T-helper 2 cell treated with Interferon-gamma antibody and Interleukin-4, amounts not matched to agents 5 μg/mL and 100 μg/mL, for 36 hours (primary cell): ENCODE results near the gene EDN1.

ENCODE experiments used
- DNase-seq: peaks from one replicate; pipeline ENCODE4 v3.0.0; 2021; ENCODE audit warnings: low spot score
- H3K27ac Mint-ChIP-seq: one replicate; pipeline ENCODE4 v1.8.0; 2021; ENCODE audit warnings: mild to moderate bottlenecking, mixed read lengths
- H3K27me3 Mint-ChIP-seq: one replicate; pipeline ENCODE4 v1.8.0; 2021; ENCODE audit warnings: low read depth, mixed read lengths
- H3K36me3 Mint-ChIP-seq: one replicate; pipeline ENCODE4 v1.8.0; 2021; ENCODE audit warnings: low read depth, mixed read lengths
- H3K4me1 Mint-ChIP-seq: one replicate; pipeline ENCODE4 v1.8.0; 2021; ENCODE audit warnings: low read depth, mixed read lengths
- H3K4me3 Mint-ChIP-seq: one replicate; pipeline ENCODE4 v1.8.0; 2022; ENCODE audit warnings: mild to moderate bottlenecking, moderate library complexity, mixed read lengths
- H3K9me3 Mint-ChIP-seq: one replicate; pipeline ENCODE4 v1.8.0; 2021; ENCODE audit warnings: mixed read lengths

EDN1 gene

GRCh38 chr6:12344961-12345693 lies 55.0 kb downstream of the EDN1 start:
- peaks cover 5% of the 10 kb centered on the region for H3K27me3 Mint-ChIP-seq

GRCh38 chr6:12345694-12346058 lies 55.5 kb downstream of the EDN1 start:
- no peak overlapping the region for H3K27ac Mint-ChIP-seq
- no peaks in the 10 kb centered on the region for H3K4me1 Mint-ChIP-seq
- no peaks in the 10 kb centered on the region for H3K36me3 Mint-ChIP-seq
- no peak overlapping the region for H3K4me3 Mint-ChIP-seq
- no peaks in the 10 kb centered on the region for H3K9me3 Mint-ChIP-seq
- peaks cover 5% of the 10 kb centered on the region for H3K27me3 Mint-ChIP-seq
- DNase-seq: no peak

More at GRCh38 chr6:12344961-12345693, 55.0 kb downstream of the EDN1 start:
- H3K36me3 Mint-ChIP-seq: no peaks in the 10 kb centered on the region
- H3K4me3 Mint-ChIP-seq: no peak overlapping the region
- no peaks in the 10 kb centered on the region for H3K4me1 Mint-ChIP-seq
- H3K9me3 Mint-ChIP-seq: no peaks in the 10 kb centered on the region
- H3K27ac Mint-ChIP-seq: no peak overlapping the region
- DNase-seq: no peak
